HEK293T (cell line): ENCODE measurements around the gene REX1BD.

Experiments used
- CTCF ChIA-PET: fragments of 350-600 bp; formaldehyde crosslinking; extraction: SDS; loops from one replicate; lab custom pipeline; 2021; ENCODE audit warnings: antibody characterized with exemption, inconsistent platforms; lab: Yijun Ruan, JAX
- POLR2A ChIA-PET: fragments of 350-600 bp; formaldehyde crosslinking; extraction: SDS; loops from one replicate; lab custom pipeline; 2020; ENCODE audit warnings: antibody characterized with exemption, inconsistent platforms; lab: Yijun Ruan, JAX
- DNase-seq: peaks from one replicate; pipeline ENCODE4 v3.0.0; 2012; ENCODE audit warnings: mixed read lengths; ENCODE audit errors: extremely low spot score
- ARNT ChIP-seq: fragments of 450-650 bp; IDR thresholded peaks from 2 replicates; pipeline ENCODE4 v1.6.1; 2017; ENCODE audit warnings: mild to moderate bottlenecking
- BHLHE40 ChIP-seq: fragments of 450-650 bp; IDR thresholded peaks from 2 replicates; pipeline ENCODE4 v1.6.1; 2016; ENCODE audit warnings: mild to moderate bottlenecking, moderate library complexity, borderline replicate concordance
- CTBP1 ChIP-seq: fragments of 450-650 bp; IDR thresholded peaks from 2 replicates; pipeline ENCODE4 v1.6.1; 2016; ENCODE audit warnings: borderline replicate concordance
- ELF4 ChIP-seq: fragments of 450-650 bp; IDR thresholded peaks from 2 replicates; pipeline ENCODE4 v1.6.1; 2017; ENCODE audit warnings: antibody characterized with exemption
- FOXA1 ChIP-seq: fragments of 450-650 bp; IDR thresholded peaks from 2 replicates; pipeline ENCODE4 v1.6.1; 2016; ENCODE audit warnings: mild to moderate bottlenecking
- FOXK2 ChIP-seq: fragments of 450-650 bp; IDR thresholded peaks from 2 replicates; pipeline ENCODE4 v1.6.1; 2016; ENCODE audit warnings: mild to moderate bottlenecking
- FOXM1 ChIP-seq: fragments of 450-650 bp; IDR thresholded peaks from 2 replicates; pipeline ENCODE4 v1.6.1; 2017; ENCODE audit warnings: mild to moderate bottlenecking, borderline replicate concordance
- HDGF ChIP-seq: fragments of 450-650 bp; IDR thresholded peaks from 2 replicates; pipeline ENCODE4 v1.6.1; 2017; ENCODE audit warnings: antibody characterized with exemption, borderline replicate concordance
- L3MBTL2 ChIP-seq: fragments of 450-650 bp; conservative IDR thresholded peaks from 2 replicates; pipeline ENCODE4 v1.6.1; 2016; ENCODE audit warnings: mild to moderate bottlenecking
- LEF1 ChIP-seq: fragments of 450-650 bp; IDR thresholded peaks from 2 replicates; pipeline ENCODE4 v1.6.1; 2017; ENCODE audit warnings: mild to moderate bottlenecking, borderline replicate concordance
- NFRKB ChIP-seq: fragments of 450-650 bp; IDR thresholded peaks from 2 replicates; pipeline ENCODE4 v1.6.1; 2016; ENCODE audit warnings: mild to moderate bottlenecking, moderate library complexity
- SP1 ChIP-seq: fragments of 450-650 bp; IDR thresholded peaks from 2 replicates; pipeline ENCODE4 v1.6.1; 2017
- SUZ12 ChIP-seq: fragments of 450-650 bp; IDR thresholded peaks from 2 replicates; pipeline ENCODE4 v1.6.1; 2016; ENCODE audit warnings: mild to moderate bottlenecking
- TARDBP ChIP-seq: fragments of 450-650 bp; IDR thresholded peaks from 2 replicates; pipeline ENCODE4 v1.6.1; 2016
- ZNF384 ChIP-seq: fragments of 450-650 bp; IDR thresholded peaks from 2 replicates; pipeline ENCODE4 v1.6.1; 2016
- TF ChIP-seq, protein P1 (sequence below): fragments of 450-650 bp; IDR thresholded peaks from 2 replicates; pipeline ENCODE4 v1.6.1; 2016

The REX1BD gene

GRCh38 chr19:18558604-18559003, 30.0 kb upstream of the REX1BD start:
- ChIA-PET POLR2A (interaction anchor here (1.1 to 4.4 kb wide), 9 partner anchors 11 to 89 kb away, joined by 3 to 32 read pairs (median 4); partner anchors contain the start of genes FKBP8, REX1BD and UBA52), CTCF (interaction anchor here (0.8 to 2.1 kb wide), 2 partner anchors 89 to 108 kb away, joined by 3 to 5 read pairs; no protein-coding TSS in a partner anchor)
- no peak for DNase-seq
- TF ChIP-seq FOXA1 (no peak), SP1 (no peak), FOXM1 (no peak), L3MBTL2 (no peak), SUZ12 (no peak)

DNA sequence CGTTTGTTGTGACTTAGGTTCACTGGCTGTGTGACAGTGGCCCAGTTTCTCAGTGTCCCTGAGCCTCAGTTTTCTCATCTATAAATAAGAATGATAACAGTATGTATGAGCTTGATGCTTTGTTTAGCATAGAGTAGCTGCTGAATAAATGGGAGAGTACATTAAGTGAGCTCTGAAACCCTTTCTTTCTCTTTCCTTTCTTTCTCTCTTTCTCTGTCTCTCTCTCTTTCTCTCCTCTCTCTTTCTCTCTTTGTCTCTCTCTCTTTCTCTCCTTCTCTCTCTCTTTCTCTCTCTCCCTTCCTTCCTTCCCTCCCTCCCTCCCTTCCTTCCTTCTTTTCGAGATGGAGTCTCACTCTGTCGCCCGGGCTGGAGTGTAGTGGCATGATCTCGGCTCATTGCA, 28.9 kb upstream of the REX1BD start:
- TF ChIP-seq FOXK2 (no peak), L3MBTL2 (no peak), NFRKB (no peak), TARDBP (no peak), LEF1 (no peak), ELF4 (no peak), CTBP1 (no peak), ARNT (no peak), FOXA1 (no peak), SUZ12 (no peak), BHLHE40 (no peak), SP1 (no peak), ZNF384 (no peak), HDGF (no peak), FOXM1 (no peak)
- TF ChIP-seq, protein P1, sequence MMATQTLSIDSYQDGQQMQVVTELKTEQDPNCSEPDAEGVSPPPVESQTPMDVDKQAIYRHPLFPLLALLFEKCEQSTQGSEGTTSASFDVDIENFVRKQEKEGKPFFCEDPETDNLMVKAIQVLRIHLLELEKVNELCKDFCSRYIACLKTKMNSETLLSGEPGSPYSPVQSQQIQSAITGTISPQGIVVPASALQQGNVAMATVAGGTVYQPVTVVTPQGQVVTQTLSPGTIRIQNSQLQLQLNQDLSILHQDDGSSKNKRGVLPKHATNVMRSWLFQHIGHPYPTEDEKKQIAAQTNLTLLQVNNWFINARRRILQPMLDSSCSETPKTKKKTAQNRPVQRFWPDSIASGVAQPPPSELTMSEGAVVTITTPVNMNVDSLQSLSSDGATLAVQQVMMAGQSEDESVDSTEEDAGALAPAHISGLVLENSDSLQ, result no peak
- no peak for DNase-seq
- CTCF ChIA-PET, result no interaction called here
- POLR2A ChIA-PET, result interaction anchor here (2.6 to 4.4 kb wide), 2 partner anchors 12 to 29 kb away, joined by 26 to 32 read pairs; partner anchors contain the start of genes REX1BD and UBA52

- DNase-seq, result no peak
- POLR2A ChIA-PET, result no interaction called here
Measured at GRCh38 chr19:18562086-18562485, 26.5 kb upstream of the REX1BD start.

GRCh38 chr19:18566953-18567352, 21.6 kb upstream of the REX1BD start:
- ChIA-PET POLR2A (interaction anchor here (1.8 kb wide), 1 partner anchor 10 kb away, joined by 8 read pairs; the partner anchor contains the start of gene KXD1), CTCF (no interaction called here)
- no peak for TF ChIP-seq ZNF384
- DNase-seq, result no peak

More at GRCh38 chr19:18562086-18562485, 26.5 kb upstream of the REX1BD start:
- TF ChIP-seq BHLHE40 (no peak), SP1 (no peak)
- CTCF ChIA-PET, result no interaction called here

DNA sequence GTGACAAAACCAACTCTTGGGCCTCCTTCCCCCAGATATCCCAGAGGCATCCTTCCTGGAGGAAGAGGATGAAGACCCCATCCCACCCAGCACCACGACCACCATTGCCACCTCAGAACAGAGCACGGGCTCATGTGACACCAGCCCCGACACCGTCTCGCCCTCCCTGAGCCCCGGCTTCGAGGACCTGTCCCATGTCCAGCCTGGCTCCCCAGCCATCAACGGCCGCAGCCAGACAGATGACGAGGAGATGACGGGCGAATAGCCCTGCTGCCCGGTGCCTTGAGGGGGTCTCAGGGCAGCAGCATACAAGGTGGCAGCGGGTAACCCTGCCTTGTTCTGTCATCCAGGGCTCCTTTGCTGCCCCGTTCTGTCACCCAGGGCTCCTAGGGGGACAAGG, 20.2 kb upstream of the REX1BD start:
- DNase-seq, result no peak
- ChIA-PET CTCF (no interaction called here), POLR2A (interaction anchor here (1.8 kb wide), 1 partner anchor 11 kb away, joined by 8 read pairs; the partner anchor contains the start of gene KXD1)
- no peak for TF ChIP-seq TARDBP
- no peak for TF ChIP-seq FOXA1

GRCh38 chr19:18571564-18572344, 16.8 kb upstream of the REX1BD start, which contains the start of gene UBA52:
Gene UBA52 (plus strand): TSS chr19:18571857. CDS start chr19:18573301, 1,444 bp downstream.
- peak; percentile 95 for DNase-seq
- TF ChIP-seq ARNT (no peak), SP1 (no peak), ELF4 (peak; percentile 97), LEF1 (no peak), SUZ12 (no peak), HDGF (no peak), FOXK2 (no peak), ZNF384 (no peak)
- TF ChIP-seq, protein P1, result no peak
- ChIA-PET CTCF (interaction anchor here (0.9 to 2.6 kb wide), 2 partner anchors 17 to 105 kb away, joined by 3 to 16 read pairs; partner anchors contain the start of gene REX1BD), POLR2A (interaction anchor here (0.7 to 2.7 kb wide), 14 partner anchors 9 to 83 kb away, joined by 3 to 43 read pairs (median 4); partner anchors contain the start of genes ELL, KXD1 and REX1BD)

- no peak for DNase-seq
- TF ChIP-seq FOXM1 (no peak), ELF4 (no peak), CTBP1 (no peak), FOXK2 (no peak), ARNT (no peak), ZNF384 (no peak), SUZ12 (no peak), SP1 (no peak), BHLHE40 (no peak), HDGF (no peak), L3MBTL2 (no peak), NFRKB (no peak), LEF1 (no peak), FOXA1 (no peak), TARDBP (no peak)
- TF ChIP-seq, protein P1, result no peak
- POLR2A ChIA-PET, result no interaction called here
- CTCF ChIA-PET, result interaction anchor here (0.6 kb wide), 1 partner anchor 412 kb away, joined by 3 read pairs; no protein-coding TSS in a partner anchor
Measured at GRCh38 chr19:18574691-18575291, 13.8 kb upstream of the REX1BD start.
